ENCODE results near the gene BMPER.
A peak's percentile ranks its signal among the peaks of the same experiment; 100 is the strongest.

Gene BMPER

DNA sequence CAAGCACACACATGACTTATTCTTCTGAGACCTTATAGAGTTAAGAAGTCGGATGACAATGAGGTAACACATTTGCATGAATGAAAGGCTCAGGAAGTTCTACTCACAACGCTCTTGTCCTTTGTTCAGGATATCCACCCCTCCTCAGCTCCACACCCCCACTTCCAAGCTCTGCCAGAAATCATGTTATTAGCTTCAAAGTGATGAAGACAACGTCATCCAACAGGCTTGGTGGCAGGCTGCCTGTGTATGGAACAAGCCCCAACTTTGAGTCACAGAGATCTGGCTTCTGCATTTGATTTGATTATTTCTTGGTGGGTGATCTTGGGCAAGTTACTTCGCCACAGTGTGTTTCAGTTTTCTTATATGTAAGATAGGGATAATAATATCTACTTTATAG is 12.4 kb upstream of the BMPER start:
- no peak for DNase-seq

DNA sequence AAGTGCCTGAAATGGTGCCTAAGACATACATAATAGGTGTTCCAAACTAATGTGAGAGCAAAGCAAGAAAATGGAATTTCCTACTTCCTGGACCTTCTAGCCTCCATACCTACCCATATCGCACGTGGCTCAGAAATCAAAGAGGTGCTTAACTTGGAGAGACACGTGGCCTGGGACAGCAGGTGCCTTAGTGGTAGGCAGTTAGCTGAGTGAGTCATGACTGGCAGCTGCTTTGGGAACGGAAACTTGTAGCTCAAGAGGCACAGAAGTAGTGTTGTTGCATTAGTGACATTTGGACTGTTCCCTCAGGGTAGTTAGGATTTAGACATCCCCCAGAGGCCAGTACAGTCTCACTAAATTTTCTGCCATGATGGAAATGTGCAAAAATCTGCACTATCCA is 12.0 kb upstream of the BMPER start:
- DNase-seq, result peak in 1 of 2 experiments; percentile 43

DNA sequence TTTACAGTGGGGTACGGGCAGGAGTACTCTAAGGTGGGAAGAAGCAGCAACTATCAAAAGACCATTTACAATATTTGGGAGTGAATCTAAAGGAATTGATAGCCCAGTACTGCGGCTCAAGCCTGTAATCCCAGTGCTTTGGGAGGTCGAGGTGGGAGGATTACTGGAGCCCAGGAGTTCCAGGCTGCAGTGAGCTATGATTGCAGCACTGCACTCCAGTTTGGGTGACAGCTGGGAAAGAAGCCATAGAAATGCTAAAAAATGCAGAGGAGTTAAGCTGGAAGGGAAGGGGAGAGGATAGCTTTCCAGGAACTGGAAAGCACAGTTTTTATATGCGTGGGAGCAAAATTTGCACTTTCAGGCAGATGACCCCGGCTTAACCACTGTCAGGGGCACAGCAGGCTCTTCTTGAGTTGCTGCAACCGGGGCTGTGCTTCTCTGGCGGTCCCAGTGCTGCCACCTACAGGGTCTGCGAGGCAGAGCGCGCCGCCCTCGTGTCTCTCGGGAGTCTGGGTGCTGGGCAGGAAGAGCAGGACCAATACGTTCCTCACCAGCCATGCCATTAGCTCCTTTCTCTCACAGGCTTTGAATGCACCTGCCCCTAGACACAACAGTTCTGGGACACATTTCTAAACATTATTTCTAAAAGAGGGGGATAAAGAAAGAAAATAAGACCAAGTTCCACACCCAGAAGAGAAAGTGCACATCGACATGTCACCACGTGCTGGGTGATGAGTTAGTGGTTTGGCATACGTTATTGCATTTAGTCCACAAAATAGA is 10.1 kb upstream of the BMPER start:
- peak; percentile 46 to 69 for DNase-seq

DNA sequence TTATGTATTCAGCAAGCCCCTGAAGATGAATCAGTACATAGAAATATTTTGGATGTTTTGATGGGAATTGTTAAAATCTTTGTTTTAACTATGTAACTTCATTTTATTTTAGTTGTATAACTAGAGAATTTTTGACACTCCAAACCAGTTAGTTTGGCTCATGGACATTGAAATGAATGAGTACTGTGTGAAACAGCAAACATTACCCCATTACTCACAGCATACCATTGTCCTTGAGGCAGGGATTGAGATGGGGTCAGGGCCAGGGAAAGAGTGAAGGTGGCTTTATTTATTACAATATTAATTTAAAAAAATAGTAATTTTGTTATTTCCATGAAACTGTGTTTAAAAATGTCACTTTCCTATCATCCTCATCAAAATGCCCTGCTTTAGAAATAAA is 4.8 kb upstream of the BMPER start:
- DNase-seq, result no peak

DNA sequence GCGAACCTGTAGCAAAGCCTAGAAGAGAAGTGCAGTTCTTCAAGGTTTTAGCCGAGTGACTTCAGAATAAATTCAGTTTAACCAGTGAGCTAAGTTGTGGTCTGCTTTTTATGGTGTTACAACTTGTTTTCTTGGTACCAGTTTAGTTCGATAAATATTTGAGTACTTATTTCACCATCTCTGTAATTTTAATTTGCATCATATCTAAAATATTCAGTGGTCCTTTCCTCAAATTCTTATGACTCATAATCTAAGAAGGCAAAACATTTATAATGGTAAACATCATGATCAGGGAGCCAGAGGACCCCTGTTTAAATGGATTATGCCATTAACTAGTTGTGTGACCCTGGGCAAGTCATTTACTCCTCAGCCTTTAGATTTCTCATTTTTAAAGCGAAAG is 4.1 kb upstream of the BMPER start:
- DNase-seq, result no peak

DNA sequence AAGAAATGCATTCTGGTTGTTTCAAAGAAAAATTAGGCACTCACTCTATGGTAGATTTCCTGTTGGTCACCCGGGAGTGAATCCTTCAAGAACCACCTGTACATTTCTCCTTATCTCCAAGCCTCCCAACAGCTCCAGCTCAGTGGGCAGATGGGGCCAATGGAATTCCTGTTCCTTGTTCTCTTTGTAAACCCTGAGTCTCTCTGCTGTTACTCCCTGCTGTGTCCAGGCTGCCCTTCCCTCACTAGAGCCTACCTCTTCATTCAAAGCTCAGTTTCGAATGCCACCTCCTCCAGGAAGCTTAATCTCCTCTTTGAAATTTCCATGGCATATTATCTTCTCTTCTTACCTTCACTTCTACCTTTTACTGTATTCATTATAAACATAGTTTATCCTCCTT is 3.5 kb upstream of the BMPER start:
- DNase-seq, result no peak

DNA sequence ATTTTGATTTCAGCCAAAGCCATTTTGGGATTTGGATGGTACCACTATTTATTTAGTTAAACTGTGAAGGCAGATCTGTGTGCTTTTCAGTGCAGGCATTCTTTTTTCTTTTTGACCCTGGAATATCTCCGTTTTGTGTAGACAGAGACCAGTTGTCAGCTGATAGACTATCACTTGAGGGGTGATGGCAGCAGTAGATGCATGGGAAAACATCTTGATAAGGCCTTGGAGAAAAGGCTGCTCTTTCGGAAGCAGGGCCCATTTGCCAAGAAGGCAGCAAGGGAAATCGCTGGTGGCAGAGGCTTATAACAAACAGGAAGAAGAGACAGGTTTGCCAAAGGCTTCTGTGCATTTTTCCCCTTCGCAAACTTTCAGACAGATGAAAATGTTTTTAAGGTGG is 2.6 kb upstream of the BMPER start:
- no peak for DNase-seq

DNA sequence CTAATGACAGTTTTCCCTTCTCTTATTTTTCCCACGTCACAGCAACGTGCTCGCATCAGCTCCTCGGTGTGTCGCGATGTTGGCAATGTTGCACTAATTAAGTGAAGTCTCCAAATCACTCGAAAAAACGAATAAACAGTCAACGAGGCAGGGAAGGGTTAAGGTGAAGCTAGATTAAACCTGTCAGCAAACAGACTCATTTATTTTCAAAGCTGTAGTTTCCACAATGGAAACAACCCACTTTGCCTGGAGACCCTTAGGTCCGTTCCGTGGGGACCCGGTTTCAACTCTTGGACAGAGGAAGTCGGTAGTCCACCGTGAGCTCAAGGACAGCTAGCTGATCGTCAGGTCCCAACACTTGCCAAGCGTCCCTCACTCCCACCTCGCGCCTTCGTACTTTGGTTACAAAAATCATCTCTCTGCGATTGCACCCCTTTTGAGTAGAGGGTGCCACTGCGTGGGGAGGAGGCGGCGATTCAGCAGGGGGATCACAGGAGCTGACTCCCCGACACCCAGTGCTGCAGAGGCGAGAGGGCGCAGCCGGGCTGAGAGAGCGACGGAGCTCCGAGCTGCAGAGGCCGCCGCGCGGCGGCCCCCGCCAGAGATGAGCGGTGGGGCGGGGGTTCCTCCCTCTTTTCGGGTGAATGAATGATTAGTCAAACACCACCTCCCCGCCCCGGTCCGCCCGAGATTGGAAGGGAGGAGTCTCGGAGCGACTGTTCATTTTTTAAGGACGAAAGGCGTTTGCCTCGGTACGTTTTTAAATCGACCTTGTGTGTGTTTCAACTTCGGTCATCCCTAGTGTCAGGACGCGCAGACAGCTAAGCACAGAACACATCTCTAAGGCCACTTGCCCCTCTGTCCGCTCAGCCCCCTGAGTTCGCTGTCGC is 1.3 kb upstream of the BMPER start:
- DNase-seq, result peak in 1 of 2 experiments; percentile 53

DNA sequence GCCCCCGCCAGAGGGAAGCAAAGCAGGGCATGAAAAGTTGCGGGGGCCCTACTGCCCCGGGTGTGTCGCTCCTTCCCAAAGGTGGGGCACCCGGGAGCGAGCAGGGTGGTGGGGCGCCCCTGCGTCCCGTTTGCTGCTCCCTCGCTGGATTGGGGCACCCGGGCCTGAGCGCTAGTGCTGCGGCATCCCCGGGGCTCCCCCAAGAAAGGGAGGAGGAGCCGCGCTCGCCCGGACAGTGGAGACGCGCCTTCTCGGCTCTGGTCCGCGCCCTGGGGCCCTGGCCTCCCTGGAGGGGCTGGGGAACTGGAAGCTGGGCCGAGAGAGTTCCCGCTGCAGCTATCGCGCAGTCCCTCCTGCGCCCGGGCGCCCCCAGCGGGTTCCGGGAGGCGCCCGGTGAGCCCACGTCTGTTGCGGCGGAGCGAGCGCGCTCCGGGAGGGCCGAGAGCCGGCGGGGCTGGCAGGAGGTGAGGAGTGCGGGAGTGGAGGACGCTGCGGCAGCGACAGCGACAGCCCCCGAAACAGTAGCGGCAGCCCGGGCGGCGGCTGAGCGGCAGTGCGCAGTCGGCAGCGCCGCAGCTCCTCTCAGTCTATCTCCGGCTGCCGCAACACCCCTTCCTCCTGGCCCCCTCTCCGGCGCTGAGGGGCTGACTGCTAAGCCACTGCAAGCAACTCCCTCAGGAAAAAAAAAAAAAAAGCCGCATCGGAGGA is 504 bp upstream of the BMPER start:
- peak; percentile 35 to 55 for DNase-seq

DNA sequence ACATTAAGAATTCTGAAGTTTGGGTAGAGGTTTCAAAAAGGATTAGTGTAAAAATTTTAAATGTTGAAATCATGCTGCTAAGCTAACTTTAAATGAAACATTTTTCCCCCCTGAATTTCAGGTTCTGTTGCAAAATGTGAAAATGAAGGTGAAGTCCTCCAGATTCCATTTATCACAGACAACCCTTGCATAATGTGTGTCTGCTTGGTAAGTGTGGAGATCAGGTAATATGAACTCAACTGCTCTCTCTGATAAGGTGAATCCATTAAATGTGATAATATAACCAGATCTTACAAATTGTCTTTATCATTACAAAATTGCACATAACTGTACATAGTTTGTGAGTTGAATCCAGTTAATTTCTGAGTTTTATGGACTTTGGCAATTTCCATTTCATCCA is 1.4 kb downstream of the BMPER start:
- no peak for DNase-seq

DNA sequence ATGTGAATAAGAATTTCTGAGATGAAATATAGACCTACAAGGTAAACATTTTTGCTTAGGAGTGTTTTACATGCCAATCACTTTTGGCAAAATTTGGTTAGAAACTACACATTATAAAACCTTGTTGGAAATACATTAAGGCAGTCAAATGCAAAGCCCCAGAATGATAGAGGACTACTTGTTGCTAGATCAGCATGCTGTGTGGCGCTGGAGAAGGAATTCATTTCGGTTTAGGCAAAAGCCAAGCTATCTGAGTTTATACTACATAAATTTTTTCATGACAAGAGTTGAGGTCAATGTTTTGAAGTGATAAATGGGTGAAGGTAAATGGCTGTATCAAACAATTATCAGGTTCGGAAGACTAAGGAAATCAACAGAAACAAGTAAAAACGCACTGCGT is 2.3 kb downstream of the BMPER start:
- no peak for DNase-seq

DNA sequence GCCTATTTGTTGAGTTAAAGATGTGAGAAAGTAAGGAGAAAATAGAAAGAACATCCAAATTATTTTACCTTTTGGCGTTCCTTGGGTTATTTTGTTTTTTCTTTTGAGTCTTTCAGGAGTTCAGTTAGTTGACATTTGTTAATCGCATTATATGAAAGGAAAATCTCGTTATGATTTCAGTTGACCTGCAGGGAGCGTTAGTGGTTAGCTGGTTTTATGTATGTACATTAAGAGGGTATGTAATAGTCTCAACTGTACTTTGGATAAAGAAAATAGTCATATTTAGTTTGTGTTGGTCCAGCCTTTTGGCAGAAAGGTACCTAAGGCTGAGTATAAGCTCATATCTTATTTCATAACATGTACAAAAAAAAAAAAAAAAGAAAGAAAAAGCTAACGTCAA is 4.0 kb downstream of the BMPER start:
- DNase-seq, result no peak

DNA sequence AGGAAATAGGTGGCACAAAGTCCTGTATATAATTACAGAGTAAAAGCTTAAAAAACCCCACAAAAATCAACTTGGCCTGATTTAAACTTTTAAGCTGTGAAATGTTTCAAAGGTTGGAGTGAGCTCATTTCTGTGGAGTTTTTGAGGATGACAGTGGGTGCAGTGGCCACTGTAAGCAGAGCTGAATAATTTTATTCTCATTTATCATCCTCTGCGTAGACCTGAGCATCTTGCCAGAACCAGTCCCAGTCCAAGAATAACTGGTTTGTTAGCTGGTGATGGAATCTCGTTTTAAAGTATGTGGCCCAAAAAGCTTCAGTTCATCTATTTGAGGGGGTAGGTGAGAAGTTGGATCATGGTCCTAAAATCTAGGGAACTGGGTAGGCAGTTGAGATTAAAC is 4.4 kb downstream of the BMPER start:
- no peak for DNase-seq

DNA sequence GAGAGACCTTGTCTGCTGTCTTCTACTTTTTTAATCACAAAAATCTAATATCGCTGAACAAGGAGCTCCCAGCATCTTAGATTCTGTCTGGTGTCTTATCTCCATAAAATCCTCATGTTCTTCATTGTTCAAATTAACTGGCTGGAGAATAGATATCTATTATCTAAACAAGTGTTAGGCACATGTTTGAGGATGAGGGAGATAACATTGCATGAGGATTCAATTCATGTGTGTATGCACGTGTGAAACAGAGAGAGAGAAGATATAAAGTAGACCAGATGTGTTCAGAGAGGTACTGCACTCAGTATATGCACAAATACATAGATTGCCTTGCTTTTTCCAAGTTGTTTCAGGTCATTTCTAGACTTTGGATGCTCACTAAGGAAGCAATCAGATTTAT is 5.4 kb downstream of the BMPER start:
- no peak for DNase-seq

DNA sequence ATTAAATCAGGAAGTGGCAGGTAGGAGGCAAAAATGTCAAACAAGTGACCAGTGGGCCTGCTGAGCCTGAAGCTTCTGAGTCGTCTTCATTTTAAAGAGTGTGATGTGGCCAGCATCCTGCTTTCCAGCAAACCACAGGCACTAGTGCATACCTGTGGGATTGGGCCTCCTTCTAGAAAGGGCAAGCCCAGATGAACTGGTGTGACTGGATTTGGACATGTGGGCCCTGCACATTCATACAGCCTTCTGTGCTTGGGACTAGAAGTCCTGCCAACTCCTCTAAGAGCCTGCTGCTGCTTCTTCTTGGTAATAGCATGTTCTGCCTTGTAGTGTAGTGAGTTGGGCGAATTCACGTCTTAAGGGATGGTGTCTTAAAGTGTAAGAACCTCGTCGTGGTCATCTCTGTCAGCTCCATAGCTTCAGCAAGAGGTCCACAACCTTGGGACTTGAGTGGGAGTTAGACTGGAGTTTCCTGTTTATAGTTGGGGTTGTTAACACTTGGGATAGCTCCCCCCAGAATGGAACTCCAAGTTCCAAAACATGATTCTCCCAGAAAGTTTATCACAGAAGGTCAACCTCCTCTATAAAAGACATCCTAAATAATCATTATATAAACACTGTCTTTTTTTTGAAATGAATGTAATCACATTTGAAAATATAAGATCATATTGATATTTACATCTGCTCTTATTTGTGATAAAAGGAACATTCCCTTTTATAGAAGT is 11.2 kb downstream of the BMPER start:
- DNase-seq, result no peak

DNA sequence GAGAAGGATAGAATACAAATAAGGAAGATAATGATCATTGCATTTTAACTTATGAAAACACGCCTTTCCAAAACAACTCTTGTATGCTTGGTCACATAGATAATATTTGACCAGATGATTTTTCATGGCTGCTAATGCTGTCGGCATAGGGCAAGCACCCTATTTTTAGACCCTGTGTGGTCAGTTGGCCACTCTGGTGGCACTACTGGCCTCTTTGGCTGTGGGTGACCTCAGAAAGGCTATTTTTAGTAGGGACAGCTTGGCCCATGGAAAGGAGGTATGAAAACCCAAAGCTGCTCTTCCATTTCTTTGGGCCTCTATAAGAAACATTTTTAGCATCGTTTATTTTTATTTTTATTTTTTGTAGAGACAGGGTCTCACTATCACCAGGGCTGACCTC is 12.3 kb downstream of the BMPER start:
- no peak for DNase-seq

DNA sequence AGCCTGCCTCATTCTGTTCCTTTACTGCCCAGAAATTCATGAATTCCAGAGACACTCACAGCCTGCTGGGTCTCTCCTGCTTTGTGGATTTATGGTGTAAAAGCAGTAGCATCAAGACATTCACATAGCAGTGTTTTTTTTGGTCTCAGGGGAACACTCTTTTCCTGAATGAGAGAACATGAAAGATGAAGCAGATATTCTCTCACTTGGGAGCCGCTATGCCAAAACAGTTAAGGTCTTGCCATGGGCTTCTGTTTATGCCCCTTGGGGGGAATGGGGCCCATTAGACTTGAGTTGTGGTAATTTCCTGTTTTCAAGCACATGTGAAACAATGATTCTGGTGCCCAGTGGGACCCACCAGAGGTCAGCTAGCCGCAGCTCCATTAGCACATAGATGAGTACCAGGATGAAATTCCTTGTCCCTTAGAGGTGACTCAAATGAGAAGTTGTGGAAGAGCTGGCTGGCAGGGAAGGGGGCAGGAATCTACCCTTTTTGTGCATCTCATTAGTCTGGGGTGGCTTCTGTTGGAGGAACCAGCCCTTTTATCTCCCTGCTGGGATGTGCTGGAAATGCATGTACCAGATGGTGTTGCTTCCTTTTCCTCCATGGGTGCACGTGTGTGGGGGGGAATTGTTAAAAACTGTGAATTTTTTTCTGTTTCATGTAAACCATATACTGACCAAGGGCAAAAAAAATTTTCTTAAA is 13.3 kb downstream of the BMPER start:
- DNase-seq, result peak in 1 of 2 experiments; percentile 12

DNA sequence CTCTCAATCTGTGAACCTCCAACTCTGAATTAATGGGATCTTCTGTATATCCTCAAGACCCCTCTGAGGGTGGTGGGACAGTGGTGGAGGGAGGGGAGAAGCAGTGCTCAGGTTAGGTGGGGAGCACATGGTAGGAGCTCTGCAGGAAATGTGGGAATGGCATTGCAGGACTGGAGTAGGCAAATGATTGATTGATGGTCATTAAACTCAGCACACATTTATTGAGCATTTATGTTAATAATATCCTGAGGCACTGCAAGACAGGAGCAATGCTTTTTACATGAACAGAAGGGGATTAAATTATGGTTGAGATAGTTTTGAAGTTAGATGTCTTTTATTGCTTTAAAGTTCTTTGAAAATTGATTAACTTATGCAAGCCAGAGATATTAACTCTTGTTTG is 14.1 kb downstream of the BMPER start:
- no peak for DNase-seq

DNA sequence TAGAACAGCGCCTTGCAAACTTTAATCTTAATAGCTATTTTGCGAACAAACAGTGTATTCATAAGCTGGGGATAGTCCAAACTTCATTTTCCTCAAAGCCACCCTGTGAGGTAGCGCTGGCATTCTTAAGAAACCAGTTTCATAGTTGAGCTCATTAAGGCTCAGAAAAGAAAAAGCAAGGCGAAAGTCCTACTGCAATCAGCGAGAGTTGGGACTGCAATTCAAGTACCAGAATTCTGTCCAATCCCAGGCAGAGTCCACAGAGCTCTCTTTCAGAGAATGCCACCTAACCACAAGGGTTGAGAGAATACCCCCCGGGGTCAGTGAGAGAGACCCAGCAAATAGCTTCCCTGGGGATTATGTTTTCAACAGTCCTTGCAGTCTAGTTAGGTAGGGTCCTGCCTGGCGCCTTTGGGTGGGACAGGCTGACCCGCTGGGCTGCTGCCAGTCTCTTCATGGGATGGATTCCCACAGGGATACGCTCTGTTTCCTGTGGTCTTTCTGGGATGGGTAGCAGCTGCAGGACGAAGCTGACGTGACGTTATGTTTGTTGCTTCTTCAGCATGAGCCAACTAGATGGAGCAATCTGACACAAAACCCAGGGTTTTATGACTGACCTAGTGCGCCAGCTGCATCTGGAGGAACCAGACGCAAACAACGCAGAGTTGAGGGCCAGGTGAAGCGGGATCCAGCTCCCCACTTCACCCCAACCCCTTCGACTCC is 16.0 kb downstream of the BMPER start:
- DNase-seq, result no peak

DNA sequence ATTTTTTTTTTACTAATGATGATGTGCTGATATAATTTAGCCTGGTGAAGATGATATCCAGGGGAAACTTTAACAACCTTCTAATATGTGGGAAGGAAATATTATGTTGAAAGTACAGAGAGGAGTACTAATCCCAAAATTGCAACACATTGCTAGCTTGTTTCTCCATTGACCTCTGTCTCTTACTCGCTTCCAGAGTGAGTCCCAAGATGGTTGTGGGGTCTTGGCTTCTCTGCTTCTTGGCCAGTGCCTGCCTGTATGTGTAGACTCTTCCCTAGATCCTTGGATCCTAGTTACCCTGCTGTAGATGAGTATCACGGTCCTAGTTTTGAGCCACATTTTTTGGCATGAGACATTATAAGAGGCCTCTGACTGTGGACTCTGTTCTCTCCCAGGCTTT is 17.5 kb downstream of the BMPER start:
- DNase-seq, result no peak

DNA sequence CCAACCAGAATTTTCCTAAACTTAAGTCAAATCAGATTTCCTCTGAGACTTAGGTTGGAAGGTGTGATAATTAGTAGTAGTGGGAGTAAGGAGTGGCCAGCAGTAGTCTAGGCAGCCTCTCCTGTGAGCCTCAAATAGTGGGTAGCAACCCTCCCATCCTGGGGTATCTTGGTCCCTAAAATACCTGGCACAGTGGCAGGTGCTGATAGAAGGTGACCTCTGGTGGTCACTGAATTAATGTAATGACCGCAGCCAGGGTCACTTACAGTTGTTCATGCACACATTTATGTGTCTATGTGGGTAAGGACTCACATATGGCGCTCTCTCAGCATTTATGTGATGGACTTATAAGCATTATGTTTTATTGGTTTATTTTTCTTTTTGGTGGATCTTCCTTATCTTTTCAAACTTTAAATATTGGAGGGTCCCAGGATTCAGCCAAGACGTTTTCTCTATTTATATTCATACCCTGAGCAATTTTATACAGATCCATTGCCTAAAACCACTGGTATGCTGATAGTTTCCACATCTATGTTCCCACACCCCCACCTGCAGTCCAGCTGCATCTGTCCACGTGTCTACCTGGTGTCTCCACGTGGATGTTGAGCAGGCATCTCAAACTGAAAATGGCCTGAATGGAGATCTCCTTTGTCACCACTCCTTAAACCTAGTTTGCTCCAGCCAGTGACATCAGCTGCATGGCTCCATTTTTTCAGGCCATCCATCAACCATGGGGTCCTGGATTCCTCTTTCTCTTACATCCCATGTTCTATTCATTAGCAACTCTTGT is 18.3 kb downstream of the BMPER start:
- DNase-seq, result no peak
